ENCODE measurements around the gene EPHB2. TPM values are rescaled to one million over a fixed set of nuclear protein-coding genes. Genes with fewer than 3 reads are reported as not detected.

Gene EPHB2
- total and polyA plus RNA-seq, 2 of the 8 experiments (the other 6 are each of a cell fraction or from before 2014, with no cell fraction given), result 15.8 to 17.2 TPM

DNA sequence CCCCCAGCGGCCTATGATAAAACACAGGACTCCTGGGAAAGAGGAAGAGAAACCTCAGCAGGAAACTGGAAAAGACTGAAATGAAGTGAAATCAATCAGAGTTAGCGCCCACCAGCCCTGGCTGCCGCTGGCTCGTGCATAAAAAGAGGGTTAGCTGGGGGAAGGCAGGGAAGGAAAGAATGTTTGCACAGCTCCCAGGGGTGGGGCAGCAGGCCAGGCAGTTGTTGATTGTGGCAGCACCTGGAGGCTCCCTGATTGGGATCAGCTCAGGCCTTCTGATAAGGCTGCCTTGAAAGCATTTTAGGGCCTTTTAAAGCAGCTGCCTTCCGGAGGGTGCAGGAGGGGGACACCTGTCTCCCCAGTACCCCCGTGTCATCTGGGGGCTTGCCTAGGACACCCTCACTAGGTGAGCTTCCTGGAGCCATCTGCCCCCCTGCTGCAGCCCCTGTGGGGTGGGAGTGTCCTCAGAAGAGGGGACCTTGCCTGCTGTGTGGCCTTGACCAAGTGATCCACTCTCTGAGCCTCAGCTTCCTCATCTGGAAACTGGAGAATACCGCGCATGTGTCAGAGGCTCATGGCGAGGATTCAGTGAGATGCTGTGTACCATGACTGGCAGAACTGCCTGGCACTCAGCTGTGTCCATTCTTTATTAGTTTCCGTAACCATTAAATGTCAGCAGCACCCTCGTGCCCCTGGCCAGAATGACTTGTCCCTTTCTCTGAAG is 6.6 kb downstream of the EPHB2 start (continued):
- TF ChIP-seq KDM5A (IDR thresholded peaks at IDR 0.05; ENCODE audit: low read length) (no peak), MAFK (IDR thresholded peaks at IDR 0.05; ENCODE audit: low read depth, low read length) (no peak), CEBPB (IDR thresholded peaks at IDR 0.05; ENCODE audit: low read depth, low read length) (no peak)
